ENCODE measurements around the gene PRSS36.
"Not testable (repeated sequence)": the region's sequence is repeated elsewhere in the genome, so short reads cannot be mapped to it uniquely, and the experiment has no call there.

Gene PRSS36

GRCh38 chr16:31147574-31147973 lies 2.3 kb downstream of the PRSS36 start:
- DNase-seq (ENCODE audit: low read depth), result no peak
- TF ChIP-seq CTCF (IDR thresholded peaks at IDR 0.05; ENCODE audit: insufficient read depth, low read depth, low read length, missing control alignments), result no peak
- H3K4me3 ChIP-seq (ENCODE audit: low read length), result no peak overlapping the region

- H3K4me3 ChIP-seq (ENCODE audit: low read length), result no peak overlapping the region
- TF ChIP-seq CTCF (IDR thresholded peaks at IDR 0.05; ENCODE audit: insufficient read depth, low read depth, low read length, missing control alignments), result no peak
- no peak for DNase-seq (ENCODE audit: low read depth)
These were observed 4.4 kb downstream of the PRSS36 start for GRCh38 chr16:31145398-31145990.

GRCh38 chr16:31144418-31144817 lies 5.4 kb downstream of the PRSS36 start:
- H3K4me3 ChIP-seq (ENCODE audit: low read length); DNase-seq (ENCODE audit: low read depth): not testable (repeated sequence)

GRCh38 chr16:31143694-31144148 lies 6.1 kb downstream of the PRSS36 start:
- no peak for DNase-seq (ENCODE audit: low read depth)
- H3K4me3 ChIP-seq (ENCODE audit: low read length), result no peak overlapping the region
- no peak for TF ChIP-seq CTCF (IDR thresholded peaks at IDR 0.05; ENCODE audit: insufficient read depth, low read depth, low read length, missing control alignments)

- H3K4me3 ChIP-seq (ENCODE audit: low read length), result no peak overlapping the region
- no peak for DNase-seq (ENCODE audit: low read depth)
- TF ChIP-seq CTCF (IDR thresholded peaks at IDR 0.05; ENCODE audit: insufficient read depth, low read depth, low read length, missing control alignments), result no peak
These were observed 6.7 kb downstream of the PRSS36 start for GRCh38 chr16:31143011-31143693.

GRCh38 chr16:31142109-31143010 lies 7.5 kb downstream of the PRSS36 start:
- DNase-seq (ENCODE audit: low read depth), result peak; percentile 99
- TF ChIP-seq CTCF (IDR thresholded peaks at IDR 0.05; ENCODE audit: insufficient read depth, low read depth, low read length, missing control alignments), result peak; percentile 64
- peak overlapping the region; percentile 36 for H3K4me3 ChIP-seq (ENCODE audit: low read length)

GRCh38 chr16:31141489-31142108 lies 8.3 kb downstream of the PRSS36 start:
- no peak for TF ChIP-seq CTCF (IDR thresholded peaks at IDR 0.05; ENCODE audit: insufficient read depth, low read depth, low read length, missing control alignments)
- DNase-seq (ENCODE audit: low read depth), result peak; percentile 72
- peak overlapping the region; percentile 36 for H3K4me3 ChIP-seq (ENCODE audit: low read length)

GRCh38 chr16:31141071-31141469 lies 8.8 kb downstream of the PRSS36 start:
- not testable (repeated sequence) for H3K4me3 ChIP-seq (ENCODE audit: low read length); DNase-seq (ENCODE audit: low read depth)
